Osteoblast (primary cell): ENCODE results near the gene TRDMT1. TPM values are rescaled to one million over a fixed set of nuclear protein-coding genes. Genes with fewer than 3 reads are reported as not detected.

Source experiments
- DNase-seq: peaks from one replicate; pipeline ENCODE4 v3.0.0; 2011; ENCODE audit warnings: low spot score, mixed read lengths; ENCODE audit not compliant: insufficient read length; ENCODE audit errors: missing footprints
- H2AFZ ChIP-seq: 2 replicates; pipeline ENCODE4 v1.6.0; 2011; ENCODE audit warnings: mild to moderate bottlenecking, low read length
- H3K27ac ChIP-seq: 2 replicates; pipeline ENCODE4 v1.5.1; 2011; ENCODE audit warnings: mild to moderate bottlenecking, low read depth, low read length, moderate library complexity
- H3K27me3 ChIP-seq: 2 replicates; pipeline ENCODE4 v1.6.0; 2012; ENCODE audit warnings: mild to moderate bottlenecking, control low read depth, inconsistent platforms, low read length, moderate library complexity; ENCODE audit not compliant: insufficient read depth
- H3K36me3 ChIP-seq: 2 replicates; pipeline ENCODE4 v1.5.1; 2011; ENCODE audit warnings: mild to moderate bottlenecking, low read length, control low read depth, moderate library complexity; ENCODE audit not compliant: insufficient read depth
- H3K4me1 ChIP-seq: 2 replicates; pipeline ENCODE4 v1.5.1; 2011; ENCODE audit warnings: mild to moderate bottlenecking, low read length, control low read depth, moderate library complexity; ENCODE audit not compliant: insufficient read depth
- H3K4me2 ChIP-seq: 2 replicates; pipeline ENCODE4 v1.6.0; 2011; ENCODE audit warnings: mild to moderate bottlenecking, low read length; ENCODE audit not compliant: insufficient read depth
- H3K4me3 ChIP-seq: fragments of 200-600 bp; sonication (generic); 3 replicates; pipeline ENCODE4 v1.5.1; 2012; ENCODE audit warnings: mild to moderate bottlenecking, low read length, inconsistent platforms; ENCODE audit not compliant: insufficient read depth
- H3K79me2 ChIP-seq: 2 replicates; pipeline ENCODE4 v1.6.0; 2012; ENCODE audit warnings: mild to moderate bottlenecking, low read length, control low read depth, inconsistent platforms; ENCODE audit not compliant: insufficient read depth
- H3K9me3 ChIP-seq: 2 replicates; pipeline ENCODE4 v1.5.1; 2011; ENCODE audit warnings: low read depth, low read length, control low read depth
- H4K20me1 ChIP-seq: 2 replicates; pipeline ENCODE4 v1.6.0; 2012; ENCODE audit warnings: mild to moderate bottlenecking, low read length, control low read depth; ENCODE audit not compliant: insufficient read depth
- total RNA-seq: library from RNA; depleted of rRNA; stranded (reverse); fragments of >200 nt; gene quantifications from 2 replicates; pipeline ENCODE4 v1.2.3, GENCODE V29; 2012
- TF ChIP-seq, protein P1 (sequence below): IDR thresholded peaks from 2 replicates; pipeline ENCODE4 v1.5.1; 2011; ENCODE audit warnings: mild to moderate bottlenecking, low read depth, low read length, moderate library complexity; ENCODE audit errors: extremely low read depth

Gene TRDMT1
- total RNA-seq, 1 donor, result 7.6 TPM

DNA sequence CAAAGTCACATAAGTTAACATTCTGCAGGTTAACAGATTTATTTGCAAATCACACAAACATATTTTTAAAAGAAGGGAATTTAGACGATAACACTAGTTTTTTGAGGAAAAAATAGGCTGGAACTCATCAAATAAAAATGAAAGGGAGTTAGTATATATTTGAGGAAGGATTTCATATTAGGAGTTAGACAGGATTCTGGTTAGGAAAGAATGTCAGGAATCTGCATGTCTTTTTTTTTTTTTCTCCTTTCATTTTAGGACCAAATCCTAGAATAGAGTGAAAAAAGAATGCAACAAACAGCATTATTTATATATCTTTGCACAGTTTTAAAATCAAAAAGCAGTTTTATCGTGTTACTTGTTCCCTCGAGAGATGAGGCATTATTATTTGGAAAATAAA, 8.9 kb upstream of the TRDMT1 start:
- Histone ChIP-seq H3K4me3 (peak overlapping the region; percentile 38), H3K9me3 (no peaks in the 10 kb centered on the region), H3K27me3 (no peaks in the 10 kb centered on the region), H4K20me1 (no peaks in the 10 kb centered on the region), H3K4me2 (peak overlapping the region; percentile 75), H3K27ac (peak overlapping the region; percentile 89), H2AFZ (no peak overlapping the region), H3K4me1 (peaks cover 69% of the 10 kb centered on the region), H3K36me3 (no peaks in the 10 kb centered on the region), H3K79me2 (peaks cover 8% of the 10 kb centered on the region)
- TF ChIP-seq, protein P1, sequence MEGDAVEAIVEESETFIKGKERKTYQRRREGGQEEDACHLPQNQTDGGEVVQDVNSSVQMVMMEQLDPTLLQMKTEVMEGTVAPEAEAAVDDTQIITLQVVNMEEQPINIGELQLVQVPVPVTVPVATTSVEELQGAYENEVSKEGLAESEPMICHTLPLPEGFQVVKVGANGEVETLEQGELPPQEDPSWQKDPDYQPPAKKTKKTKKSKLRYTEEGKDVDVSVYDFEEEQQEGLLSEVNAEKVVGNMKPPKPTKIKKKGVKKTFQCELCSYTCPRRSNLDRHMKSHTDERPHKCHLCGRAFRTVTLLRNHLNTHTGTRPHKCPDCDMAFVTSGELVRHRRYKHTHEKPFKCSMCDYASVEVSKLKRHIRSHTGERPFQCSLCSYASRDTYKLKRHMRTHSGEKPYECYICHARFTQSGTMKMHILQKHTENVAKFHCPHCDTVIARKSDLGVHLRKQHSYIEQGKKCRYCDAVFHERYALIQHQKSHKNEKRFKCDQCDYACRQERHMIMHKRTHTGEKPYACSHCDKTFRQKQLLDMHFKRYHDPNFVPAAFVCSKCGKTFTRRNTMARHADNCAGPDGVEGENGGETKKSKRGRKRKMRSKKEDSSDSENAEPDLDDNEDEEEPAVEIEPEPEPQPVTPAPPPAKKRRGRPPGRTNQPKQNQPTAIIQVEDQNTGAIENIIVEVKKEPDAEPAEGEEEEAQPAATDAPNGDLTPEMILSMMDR, result no peak
- DNase-seq, result no peak

DNA sequence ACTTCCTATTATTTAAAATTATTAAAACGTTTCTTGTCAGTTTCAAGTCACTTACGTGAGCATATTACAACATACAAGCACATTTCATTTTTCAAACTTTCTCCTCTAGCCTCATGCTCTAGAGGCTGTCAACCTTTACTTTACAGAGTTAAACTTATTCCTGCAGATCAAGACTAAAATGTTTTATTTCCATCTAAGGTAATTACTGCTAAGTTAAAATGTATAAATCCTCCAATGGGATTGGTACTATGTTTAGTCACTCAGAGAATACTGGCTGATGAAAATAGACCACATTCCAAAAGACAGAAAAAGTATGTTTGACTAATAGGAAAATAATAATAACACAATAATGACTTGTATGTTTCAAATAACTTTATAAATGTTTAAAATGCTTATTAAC, 8.4 kb upstream of the TRDMT1 start:
- Histone ChIP-seq H3K36me3 (no peaks in the 10 kb centered on the region), H3K4me2 (peak overlapping the region; percentile 75), H3K79me2 (peaks cover 8% of the 10 kb centered on the region), H4K20me1 (no peaks in the 10 kb centered on the region), H3K4me3 (peak overlapping the region; percentile 38), H3K27me3 (no peaks in the 10 kb centered on the region), H3K4me1 (peaks cover 65% of the 10 kb centered on the region), H2AFZ (no peak overlapping the region), H3K27ac (peak overlapping the region; percentile 89), H3K9me3 (no peaks in the 10 kb centered on the region)
- no peak for DNase-seq
- TF ChIP-seq, protein P1, result no peak

DNA sequence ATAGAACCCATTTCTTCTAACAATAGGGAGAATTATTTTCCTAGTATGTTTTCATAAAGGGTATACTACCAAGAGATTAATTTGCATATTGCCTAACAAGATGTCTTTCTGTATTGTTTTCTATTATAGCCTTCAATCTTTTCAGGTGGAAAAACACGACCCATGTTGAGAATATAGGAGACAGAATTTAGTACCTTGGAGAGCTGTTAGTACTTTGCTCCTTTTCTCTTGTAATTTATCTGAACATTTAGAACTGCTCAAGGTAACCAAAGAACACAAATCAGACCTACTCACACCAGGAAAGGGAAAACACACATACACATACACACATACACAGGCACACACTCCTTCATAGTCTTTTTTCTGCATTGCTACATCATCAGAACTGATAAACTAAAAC, 7.8 kb upstream of the TRDMT1 start:
- Histone ChIP-seq H4K20me1 (no peaks in the 10 kb centered on the region), H3K4me2 (peak overlapping the region; percentile 75), H2AFZ (no peak overlapping the region), H3K4me3 (no peak overlapping the region), H3K36me3 (no peaks in the 10 kb centered on the region), H3K79me2 (peaks cover 8% of the 10 kb centered on the region), H3K27me3 (no peaks in the 10 kb centered on the region), H3K4me1 (peaks cover 59% of the 10 kb centered on the region), H3K27ac (peak overlapping the region; percentile 89), H3K9me3 (no peaks in the 10 kb centered on the region)
- TF ChIP-seq, protein P1, result no peak
- DNase-seq, result no peak

DNA sequence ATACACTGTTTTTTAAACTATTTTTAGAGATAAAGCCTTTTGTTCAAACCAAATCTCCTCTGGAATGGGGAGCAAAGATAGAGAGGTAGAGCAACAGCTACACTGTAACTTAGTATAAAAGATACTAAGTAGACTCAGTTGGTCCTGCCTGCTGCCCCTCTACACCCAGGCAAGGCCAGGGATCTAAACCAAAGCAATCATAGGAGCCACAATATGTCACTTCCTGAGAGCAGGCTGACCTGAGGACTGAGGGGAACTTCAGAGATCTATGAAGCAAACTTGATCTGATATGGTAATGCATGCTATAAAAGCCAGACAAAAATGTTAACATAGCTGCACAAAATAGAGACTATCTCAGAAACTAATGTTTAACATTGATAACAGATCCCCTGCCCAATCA, 7.0 kb upstream of the TRDMT1 start:
- Histone ChIP-seq H3K27ac (peak overlapping the region; percentile 89), H3K27me3 (no peaks in the 10 kb centered on the region), H3K4me3 (no peak overlapping the region), H3K9me3 (no peaks in the 10 kb centered on the region), H4K20me1 (no peaks in the 10 kb centered on the region), H2AFZ (peak overlapping the region; percentile 53), H3K36me3 (no peaks in the 10 kb centered on the region), H3K4me1 (peaks cover 51% of the 10 kb centered on the region), H3K79me2 (peaks cover 8% of the 10 kb centered on the region), H3K4me2 (no peak overlapping the region)
- peak; percentile 5 for DNase-seq
- TF ChIP-seq, protein P1, result no peak
